SU-DHL-6 (cell line): ENCODE data around the gene NDUFS2.
A peak's percentile ranks its signal among the peaks of the same experiment; 100 is the strongest.

Source experiments
- H2AFZ ChIP-seq: fragments of 200-600 bp; sonication (generic); 2 replicates; pipeline ENCODE4 v1.6.1; 2014; ENCODE audit warnings: low read depth, mild to moderate bottlenecking, moderate library complexity, mixed read lengths, antibody characterized with exemption, low read length; ENCODE audit not compliant: severe bottlenecking
- H3F3A ChIP-seq: fragments of 200-600 bp; shearing (Covaris generic); 2 replicates; pipeline ENCODE4 v1.6.0; 2016; ENCODE audit warnings: antibody characterized with exemption, mild to moderate bottlenecking; ENCODE audit not compliant: insufficient read depth
- H3K27ac ChIP-seq: fragments of 200-600 bp; sonication (generic); 2 replicates; pipeline ENCODE4 v1.5.1; 2016; ENCODE audit warnings: low read depth, mild to moderate bottlenecking, low read length, moderate library complexity, mixed read lengths
- H3K27me3 ChIP-seq: fragments of 200-600 bp; sonication (generic), shearing (Covaris generic); 2 replicates; pipeline ENCODE4 v1.6.0; 2014; ENCODE audit warnings: mild to moderate bottlenecking, low read length
- H3K36me3 ChIP-seq: fragments of 200-600 bp; sonication (generic); 2 replicates; pipeline ENCODE4 v1.6.1; 2014; ENCODE audit warnings: mild to moderate bottlenecking, low read length, mixed read lengths
- H3K4me2 ChIP-seq: fragments of 300-600, 200-600 bp; shearing (Covaris generic), sonication (generic); 2 replicates; pipeline ENCODE4 v1.6.0; 2014; ENCODE audit warnings: low read length, low read depth, mild to moderate bottlenecking; ENCODE audit not compliant: poor library complexity, severe bottlenecking
- H3K4me3 ChIP-seq: fragments of 200-600 bp; sonication (generic); 2 replicates; pipeline ENCODE4 v1.5.1; 2014; ENCODE audit warnings: antibody characterized with exemption, low read length, mild to moderate bottlenecking, mixed read lengths; ENCODE audit not compliant: insufficient read depth, poor library complexity, severe bottlenecking
- H3K79me2 ChIP-seq: fragments of 200-600 bp; sonication (generic); 2 replicates; pipeline ENCODE4 v1.6.1; 2014; ENCODE audit warnings: mild to moderate bottlenecking, low read length, moderate library complexity; ENCODE audit not compliant: insufficient read depth
- H3K9ac ChIP-seq: fragments of 200-600 bp; sonication (generic); 2 replicates; pipeline ENCODE4 v1.7.0; 2014; ENCODE audit warnings: mild to moderate bottlenecking, low read length
- H3K9me2 ChIP-seq: fragments of 200-600 bp; sonication (generic); replicated peaks from 2 replicates; pipeline ENCODE4 v1.6.1; 2014; ENCODE audit warnings: low read length; ENCODE audit not compliant: insufficient read depth
- H3K9me3 ChIP-seq: fragments of 200-600 bp; sonication (generic); 2 replicates; pipeline ENCODE4 v1.6.1; 2014; ENCODE audit warnings: low read length, mixed read lengths; ENCODE audit not compliant: insufficient read depth
- H4K20me1 ChIP-seq: fragments of 200-600 bp; sonication (generic); 2 replicates; pipeline ENCODE4 v1.6.1; 2014; ENCODE audit warnings: low read depth, mild to moderate bottlenecking, antibody characterized with exemption, low read length, moderate library complexity, mixed read lengths
- CTCF ChIP-seq: fragments of 200-600 bp; sonication (generic); IDR thresholded peaks from one replicate; pipeline ENCODE4 v1.5.1; 2017; ENCODE audit warnings: antibody characterized with exemption, mild to moderate bottlenecking, low read length, moderate library complexity; ENCODE audit not compliant: insufficient read depth, poor library complexity, severe bottlenecking
- EZH2phosphoT487 ChIP-seq: fragments of 200-600 bp; sonication (generic), shearing (Covaris generic); conservative IDR thresholded peaks from 2 replicates; pipeline ENCODE4 v1.6.1; 2018; ENCODE audit warnings: mild to moderate bottlenecking, antibody characterized with exemption, low read length, moderate library complexity, mixed read lengths

The NDUFS2 gene

GRCh38 chr1:161165742-161166668 is 36.2 kb upstream of the NDUFS2 start, which contains the start of gene PPOX:
PPOX (plus strand) TSS chr1:161166426; CDS start chr1:161166848, 422 bp downstream.
- H3K9me2 ChIP-seq = no peaks in the 10 kb centered on the region
- no peaks in the 10 kb centered on the region for H4K20me1 ChIP-seq
- H3K27ac ChIP-seq = peak within 1 kb of the TSS; percentile 42
- no peaks in the 10 kb centered on the region for H3K9me3 ChIP-seq
- peak within 1 kb of the TSS; percentile 93 for H3K4me2 ChIP-seq
- TF ChIP-seq EZH2phosphoT487 (no peak), CTCF (peak; percentile 83)
- H3K9ac ChIP-seq = peak within 1 kb of the TSS; percentile 81
- peak within 1 kb of the TSS; percentile 78 for H3K4me3 ChIP-seq
- no peaks in the 10 kb centered on the region for H3K36me3 ChIP-seq
- peak within 1 kb of the TSS; percentile 69 for H2AFZ ChIP-seq
- H3F3A ChIP-seq = 0 out of 2 replicates have a peak, but pooled peaks cover 8% of the 10 kb centered on the region
- H3K27me3 ChIP-seq = no peaks in the 10 kb centered on the region
- no peaks in the 10 kb centered on the region; the same call in 1 of the 2 replicates for H3K79me2 ChIP-seq

DNA sequence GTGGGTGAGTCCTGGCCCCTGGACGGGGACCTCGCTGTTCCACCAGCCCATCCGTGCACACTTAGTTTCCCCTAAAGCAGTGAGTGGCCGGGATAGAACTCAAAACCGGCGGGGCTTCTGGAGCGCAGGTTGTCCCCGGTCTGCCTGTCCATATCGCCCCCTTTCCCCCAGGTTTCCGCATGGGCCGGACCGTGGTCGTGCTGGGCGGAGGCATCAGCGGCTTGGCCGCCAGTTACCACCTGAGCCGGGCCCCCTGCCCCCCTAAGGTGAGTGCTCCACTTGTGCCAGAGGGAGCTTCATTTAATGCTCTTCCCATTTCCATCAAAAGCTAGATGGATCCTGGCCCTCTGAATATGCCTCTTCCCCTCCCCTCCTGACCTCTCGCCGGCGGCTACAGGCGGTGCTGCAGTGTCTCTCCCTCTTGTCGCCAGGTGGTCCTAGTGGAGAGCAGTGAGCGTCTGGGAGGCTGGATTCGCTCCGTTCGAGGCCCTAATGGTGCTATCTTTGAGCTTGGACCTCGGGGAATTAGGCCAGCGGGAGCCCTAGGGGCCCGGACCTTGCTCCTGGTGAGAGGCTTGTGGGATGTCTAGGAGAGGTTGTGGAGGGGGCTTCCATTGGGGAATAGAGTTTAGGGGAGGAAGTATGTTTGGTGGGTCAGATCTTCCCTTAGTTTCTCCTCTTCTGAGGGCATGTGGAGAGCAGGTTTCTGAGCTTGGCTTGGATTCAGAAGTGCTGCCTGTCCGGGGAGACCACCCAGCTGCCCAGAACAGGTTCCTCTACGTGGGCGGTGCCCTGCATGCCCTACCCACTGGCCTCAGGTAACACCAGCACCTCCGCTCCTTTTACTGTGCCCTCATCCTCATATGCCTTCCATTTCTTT is 35.3 kb upstream of the NDUFS2 start:
- peak overlapping the region; percentile 93 for H3K4me2 ChIP-seq
- peak overlapping the region; percentile 69 for H2AFZ ChIP-seq
- H3K36me3 ChIP-seq = no peaks in the 10 kb centered on the region
- H3K79me2 ChIP-seq = no peaks in the 10 kb centered on the region; the same call in 1 of the 2 replicates
- H3K27ac ChIP-seq = peak overlapping the region; percentile 42
- no peaks in the 10 kb centered on the region for H3K9me2 ChIP-seq
- H3K27me3 ChIP-seq = no peaks in the 10 kb centered on the region
- 0 out of 2 replicates have a peak, but pooled peaks cover 8% of the 10 kb centered on the region for H3F3A ChIP-seq
- TF ChIP-seq CTCF (no peak), EZH2phosphoT487 (no peak)
- H3K9ac ChIP-seq = peak overlapping the region; percentile 81
- peak overlapping the region; percentile 78 for H3K4me3 ChIP-seq
- H3K9me3 ChIP-seq = no peaks in the 10 kb centered on the region
- no peaks in the 10 kb centered on the region for H4K20me1 ChIP-seq

GRCh38 chr1:161168906-161169305 is 33.3 kb upstream of the NDUFS2 start:
- 0 out of 2 replicates have a peak, but pooled peaks cover 8% of the 10 kb centered on the region for H3F3A ChIP-seq
- H3K27ac ChIP-seq = no peak overlapping the region
- no peaks in the 10 kb centered on the region; the same call in 1 of the 2 replicates for H3K79me2 ChIP-seq
- no peak overlapping the region for H2AFZ ChIP-seq
- H3K36me3 ChIP-seq = no peaks in the 10 kb centered on the region
- TF ChIP-seq CTCF (no peak), EZH2phosphoT487 (no peak)
- H3K9me2 ChIP-seq = no peaks in the 10 kb centered on the region
- no peaks in the 10 kb centered on the region for H3K27me3 ChIP-seq
- H4K20me1 ChIP-seq = no peaks in the 10 kb centered on the region
- no peak overlapping the region for H3K4me3 ChIP-seq
- no peak overlapping the region for H3K9ac ChIP-seq
- no peak overlapping the region for H3K4me2 ChIP-seq
- no peaks in the 10 kb centered on the region for H3K9me3 ChIP-seq
